ENCODE results near the gene GRM8.

Gene GRM8

DNA sequence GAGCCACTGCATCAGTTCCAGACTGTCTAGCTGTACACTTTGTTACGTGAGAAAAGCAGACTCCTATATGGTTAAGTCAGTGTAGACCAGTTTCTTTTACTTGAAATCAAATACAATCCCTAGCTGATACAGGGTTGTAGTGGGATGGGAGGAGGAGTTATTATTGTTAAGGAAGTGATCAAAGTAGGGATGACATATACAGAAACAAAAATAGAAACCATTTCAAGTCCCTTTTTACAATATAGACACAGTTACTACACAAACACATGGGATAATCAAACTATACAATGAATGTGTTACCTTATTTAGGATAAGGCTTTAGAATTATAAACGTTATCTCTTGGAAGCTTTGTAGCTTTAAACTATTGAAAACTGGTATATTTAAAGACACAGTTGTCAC is 233.9 kb downstream of the GRM8 start:
- TF ChIP-seq, protein P1, sequence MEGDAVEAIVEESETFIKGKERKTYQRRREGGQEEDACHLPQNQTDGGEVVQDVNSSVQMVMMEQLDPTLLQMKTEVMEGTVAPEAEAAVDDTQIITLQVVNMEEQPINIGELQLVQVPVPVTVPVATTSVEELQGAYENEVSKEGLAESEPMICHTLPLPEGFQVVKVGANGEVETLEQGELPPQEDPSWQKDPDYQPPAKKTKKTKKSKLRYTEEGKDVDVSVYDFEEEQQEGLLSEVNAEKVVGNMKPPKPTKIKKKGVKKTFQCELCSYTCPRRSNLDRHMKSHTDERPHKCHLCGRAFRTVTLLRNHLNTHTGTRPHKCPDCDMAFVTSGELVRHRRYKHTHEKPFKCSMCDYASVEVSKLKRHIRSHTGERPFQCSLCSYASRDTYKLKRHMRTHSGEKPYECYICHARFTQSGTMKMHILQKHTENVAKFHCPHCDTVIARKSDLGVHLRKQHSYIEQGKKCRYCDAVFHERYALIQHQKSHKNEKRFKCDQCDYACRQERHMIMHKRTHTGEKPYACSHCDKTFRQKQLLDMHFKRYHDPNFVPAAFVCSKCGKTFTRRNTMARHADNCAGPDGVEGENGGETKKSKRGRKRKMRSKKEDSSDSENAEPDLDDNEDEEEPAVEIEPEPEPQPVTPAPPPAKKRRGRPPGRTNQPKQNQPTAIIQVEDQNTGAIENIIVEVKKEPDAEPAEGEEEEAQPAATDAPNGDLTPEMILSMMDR (IDR thresholded peaks at IDR 0.05; ENCODE audit: borderline replicate concordance, control extremely low read depth, extremely low read depth, insufficient read depth, missing control alignments), result no peak

DNA sequence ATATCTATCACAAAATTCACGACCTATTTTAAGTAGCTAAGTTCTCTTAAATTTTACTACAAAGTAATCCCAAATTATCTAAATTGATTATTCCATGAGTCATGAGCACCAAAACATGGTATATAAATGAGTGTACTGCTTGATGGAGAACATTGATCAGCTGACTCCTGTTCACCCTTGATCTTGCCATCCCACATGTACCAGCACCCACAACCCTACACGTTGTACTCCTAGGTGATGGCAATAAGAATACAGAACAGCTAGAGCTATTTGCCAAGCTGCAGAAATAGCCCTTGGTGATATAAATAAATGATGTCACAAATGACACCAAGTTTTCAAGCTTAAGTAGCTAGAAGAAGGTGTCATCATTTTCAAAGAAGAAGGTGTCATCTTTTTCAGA is 235.5 kb downstream of the GRM8 start:
- no peak for DNase-seq (ENCODE audit: low spot score)
- TF ChIP-seq, protein P1 (IDR thresholded peaks at IDR 0.05; ENCODE audit: borderline replicate concordance, control extremely low read depth, extremely low read depth, insufficient read depth, missing control alignments), result no peak
- in situ Hi-C loops (cut with MboI; ENCODE audit: low sequenced_read_pairs, unreplicated experiment), result no loop called here

More for the DNA sequence above, 233.9 kb downstream of the GRM8 start:
- no peak for DNase-seq (ENCODE audit: low spot score)
- in situ Hi-C loops (cut with MboI; ENCODE audit: low sequenced_read_pairs, unreplicated experiment), result no loop called here

DNA sequence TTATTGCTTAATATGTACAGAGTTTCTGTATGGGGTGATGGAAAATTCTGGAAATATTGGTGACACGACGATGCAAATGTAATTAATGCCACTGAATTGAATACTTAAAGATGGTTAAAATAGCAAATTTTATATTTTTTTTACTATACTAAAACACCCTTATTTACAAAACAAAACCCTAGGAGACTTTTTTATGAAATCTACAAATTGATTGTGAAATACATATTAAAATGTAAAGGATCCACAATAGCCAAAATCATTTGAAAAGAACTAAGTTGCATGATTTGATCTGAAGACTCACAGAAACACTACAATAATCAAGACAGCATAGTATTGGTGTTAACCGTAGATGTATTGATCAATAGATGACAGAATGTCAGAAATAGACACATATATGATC is 252.0 kb downstream of the GRM8 start:
- TF ChIP-seq, protein P1 (IDR thresholded peaks at IDR 0.05; ENCODE audit: borderline replicate concordance, control extremely low read depth, extremely low read depth, insufficient read depth, missing control alignments), result no peak
- no peak for DNase-seq (ENCODE audit: low spot score)
- in situ Hi-C loops (cut with MboI; ENCODE audit: low sequenced_read_pairs, unreplicated experiment), result no loop called here

DNA sequence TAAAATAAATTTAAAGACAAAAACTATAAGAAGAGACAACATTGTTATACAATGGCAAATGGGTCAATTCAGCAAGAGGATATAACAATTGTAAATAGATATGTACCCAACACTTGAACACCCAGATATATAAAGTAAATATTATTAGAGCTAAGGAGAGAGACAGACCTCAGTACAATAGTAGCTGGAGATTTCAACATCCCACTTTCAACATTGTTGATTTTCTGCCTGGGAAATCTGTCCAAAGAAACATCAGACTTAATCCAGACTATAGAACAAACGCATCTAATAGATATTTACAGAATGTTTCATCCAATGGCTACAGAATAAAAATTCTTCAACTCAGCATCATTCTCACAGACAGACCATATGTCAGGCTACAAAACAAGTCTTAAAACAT is 256.1 kb downstream of the GRM8 start:
- TF ChIP-seq, protein P1 (IDR thresholded peaks at IDR 0.05; ENCODE audit: borderline replicate concordance, control extremely low read depth, extremely low read depth, insufficient read depth, missing control alignments), result no peak
- no peak for DNase-seq (ENCODE audit: low spot score)
- in situ Hi-C loops (cut with MboI; ENCODE audit: low sequenced_read_pairs, unreplicated experiment), result no loop called here

DNA sequence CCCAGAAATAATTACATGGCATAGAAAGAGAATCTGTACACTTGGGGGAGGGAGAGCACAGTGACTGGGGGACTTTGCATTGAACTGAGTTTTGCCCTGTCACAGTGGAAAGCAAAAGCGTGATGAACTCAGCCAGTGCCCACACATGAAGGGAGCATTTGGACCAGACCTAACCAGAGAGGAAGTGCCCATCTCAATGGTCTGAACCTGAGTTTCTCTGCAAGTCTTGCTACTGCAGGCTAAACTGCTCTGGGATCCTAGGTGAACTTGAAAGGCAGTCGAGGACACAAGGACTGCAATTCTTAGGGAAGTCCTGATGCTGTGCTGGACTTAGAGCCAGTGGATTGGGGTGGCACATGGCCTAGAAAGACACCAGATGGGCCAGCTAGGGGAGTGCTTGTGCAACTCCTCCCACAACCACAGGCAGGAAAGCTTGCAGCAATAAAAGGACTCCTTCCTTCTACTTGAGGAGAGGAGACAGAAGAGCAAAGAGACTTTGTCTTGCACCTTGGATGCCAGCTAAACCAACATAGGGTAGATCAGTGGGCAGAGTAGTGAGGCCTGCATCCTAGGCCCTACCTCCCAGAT is 259.0 kb downstream of the GRM8 start:
- in situ Hi-C loops (cut with MboI; ENCODE audit: low sequenced_read_pairs, unreplicated experiment), result no loop called here
- DNase-seq (ENCODE audit: low spot score), result no peak
- TF ChIP-seq, protein P1 (IDR thresholded peaks at IDR 0.05; ENCODE audit: borderline replicate concordance, control extremely low read depth, extremely low read depth, insufficient read depth, missing control alignments), result no peak

DNA sequence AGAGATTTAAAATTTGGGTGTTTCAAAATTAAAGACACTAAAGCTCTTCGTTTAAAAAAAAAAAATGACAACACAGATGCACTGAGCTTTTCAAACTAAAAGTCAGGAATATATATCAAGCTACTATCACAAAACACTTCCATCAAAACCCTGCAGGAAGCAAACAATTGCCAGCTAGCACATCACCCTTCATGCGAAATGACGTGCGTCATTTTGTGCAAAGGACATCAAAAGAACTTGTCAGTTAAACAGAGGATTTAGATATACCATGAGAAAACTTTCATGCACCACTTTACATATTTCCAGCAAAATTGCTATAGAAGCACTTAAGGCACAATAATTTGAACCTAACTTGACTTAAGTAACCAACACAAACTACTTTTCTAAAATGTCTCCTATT is 264.7 kb downstream of the GRM8 start:
- TF ChIP-seq, protein P1 (IDR thresholded peaks at IDR 0.05; ENCODE audit: borderline replicate concordance, control extremely low read depth, extremely low read depth, insufficient read depth, missing control alignments), result no peak
- in situ Hi-C loops (cut with MboI; ENCODE audit: low sequenced_read_pairs, unreplicated experiment), result no loop called here
- no peak for DNase-seq (ENCODE audit: low spot score)

All from GM13976 (cell line).